GM13977 (cell line): ENCODE results near the gene GNL1.

ENCODE experiments used
- DNase-seq: peaks from one replicate; pipeline ENCODE4 v3.0.0; 2012; ENCODE audit warnings: low spot score
- CTCF ChIP-seq: IDR thresholded peaks from 2 replicates; pipeline ENCODE4 v1.5.1; 2012; ENCODE audit warnings: mild to moderate bottlenecking, control low read depth; ENCODE audit not compliant: insufficient read depth; ENCODE audit errors: extremely low read depth, missing control alignments
- in situ Hi-C: fragments of 300-500 bp; cut with MboI; formaldehyde crosslinking; loops from one replicate; pipeline ENCODE4 v1.12.0; 2022; ENCODE audit warnings: low sequenced_read_pairs, low pct_unique_long_range_greater_than_20kb, mixed read lengths, inconsistent platforms; ENCODE audit not compliant: unreplicated experiment

Gene GNL1

GRCh38 chr6:30557683-30557981 is 1.3 kb upstream of the GNL1 start:
- peak; percentile 53 for DNase-seq
- in situ Hi-C loops, result no loop called here
- no peak for TF ChIP-seq CTCF

- peak; percentile 92 for DNase-seq
- TF ChIP-seq CTCF, result no peak
- in situ Hi-C loops, result no loop called here
Measured at GRCh38 chr6:30556906-30557682, 805 bp upstream of the GNL1 start, which contains the start of gene PRR3. PRR3 (plus strand) TSS chr6:30557295; CDS start chr6:30557345, 50 bp downstream.

GRCh38 chr6:30555816-30556065 is 548 bp downstream of the GNL1 start:
- no peak for TF ChIP-seq CTCF
- in situ Hi-C loops, result no loop called here
- DNase-seq, result no peak

GRCh38 chr6:30554962-30555815 is 1.1 kb downstream of the GNL1 start:
- TF ChIP-seq CTCF, result no peak
- in situ Hi-C loops, result no loop called here
- DNase-seq, result no peak

GRCh38 chr6:30554404-30554803 is 1.9 kb downstream of the GNL1 start:
- DNase-seq, result no peak
- in situ Hi-C loops, result no loop called here
- no peak for TF ChIP-seq CTCF

- no peak for DNase-seq
- in situ Hi-C loops, result no loop called here
- no peak for TF ChIP-seq CTCF
Measured at GRCh38 chr6:30548375-30548774, 7.9 kb downstream of the GNL1 start.
